ENCODE measurements around the gene TMEM163. TPM values are rescaled to one million over a fixed set of nuclear protein-coding genes. Genes with fewer than 3 reads are reported as not detected.
"Not testable (repeated sequence)": the region's sequence is repeated elsewhere in the genome, so short reads cannot be mapped to it uniquely, and the experiment has no call there.

TMEM163 gene
- polyA plus RNA-seq, 5 donors = 4.8 to 13.6 (median 8.4) TPM

DNA sequence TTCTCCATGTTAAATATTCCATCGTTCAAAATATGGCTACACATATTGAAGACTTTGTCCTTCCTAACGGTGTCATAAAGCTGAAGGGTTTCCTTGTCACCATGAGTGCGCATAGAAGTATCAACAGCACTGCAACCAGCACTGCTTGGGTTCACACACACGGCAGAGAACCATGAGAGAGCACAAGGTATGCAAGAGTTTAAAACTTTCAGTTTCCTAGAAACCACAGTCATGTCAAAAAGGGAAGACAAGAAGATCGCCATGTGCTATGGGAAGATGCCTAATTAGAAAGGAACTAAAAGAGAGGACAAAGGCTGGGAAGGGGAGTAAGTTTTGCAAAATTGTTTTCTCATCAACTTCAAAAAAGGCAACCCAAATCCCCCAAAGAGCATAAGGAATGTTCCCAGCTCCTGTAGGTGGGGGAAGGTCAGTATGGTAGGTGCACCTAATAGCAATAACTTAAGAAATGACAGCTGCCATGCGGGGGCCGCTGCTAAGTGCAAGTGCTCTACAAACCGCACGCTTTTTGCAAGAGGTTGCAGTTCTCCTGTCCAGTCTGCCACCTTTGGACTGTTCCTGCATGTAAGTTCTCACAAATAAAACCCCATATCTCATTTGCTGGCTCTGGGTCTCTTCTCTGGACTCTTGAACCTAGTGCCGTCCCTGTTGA is 136.8 kb downstream of the TMEM163 start:
- no peak for DNase-seq

DNA sequence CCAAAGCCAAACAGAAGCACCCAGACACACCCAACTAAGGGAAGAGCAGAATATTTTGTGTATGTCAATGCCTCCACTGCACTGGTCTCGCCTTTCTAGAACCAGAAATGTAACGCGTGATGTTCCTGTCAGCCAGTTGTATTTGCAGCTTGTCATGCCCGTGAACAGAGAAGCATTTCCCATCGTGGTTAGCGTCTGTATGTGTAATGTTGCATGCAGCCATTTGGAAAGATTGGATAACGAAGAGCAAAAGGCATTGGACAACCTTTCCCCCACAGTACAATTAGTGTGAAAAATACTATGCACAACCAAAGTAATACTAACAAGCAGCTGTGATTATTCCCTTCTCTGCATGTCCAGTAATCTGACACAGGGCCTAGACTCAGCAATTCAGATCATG is 140.5 kb downstream of the TMEM163 start:
- no peak for DNase-seq

DNA sequence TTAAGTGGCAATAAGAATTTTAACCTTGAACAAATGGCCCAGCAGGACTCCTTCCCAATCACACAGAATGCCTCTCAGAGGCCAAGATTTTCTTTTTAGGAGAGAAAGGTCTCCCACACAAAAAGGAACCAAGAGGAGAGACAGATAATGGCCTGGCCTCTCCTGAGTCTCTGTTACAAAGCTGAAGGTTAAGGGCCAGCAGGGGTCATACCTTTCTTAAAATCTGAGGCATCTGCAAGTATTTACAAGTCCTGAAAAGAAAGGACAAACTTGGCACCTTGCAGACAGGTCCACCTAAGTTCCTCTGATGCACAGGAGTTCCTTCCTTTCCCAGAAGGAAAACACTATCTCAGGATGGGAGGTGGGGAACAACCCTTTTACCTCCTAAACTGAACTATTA is 142.3 kb downstream of the TMEM163 start:
- no peak for DNase-seq

- DNase-seq = no peak
These were observed 142.9 kb downstream of the TMEM163 start for GRCh38 chr2:134575888-134576287.

DNA sequence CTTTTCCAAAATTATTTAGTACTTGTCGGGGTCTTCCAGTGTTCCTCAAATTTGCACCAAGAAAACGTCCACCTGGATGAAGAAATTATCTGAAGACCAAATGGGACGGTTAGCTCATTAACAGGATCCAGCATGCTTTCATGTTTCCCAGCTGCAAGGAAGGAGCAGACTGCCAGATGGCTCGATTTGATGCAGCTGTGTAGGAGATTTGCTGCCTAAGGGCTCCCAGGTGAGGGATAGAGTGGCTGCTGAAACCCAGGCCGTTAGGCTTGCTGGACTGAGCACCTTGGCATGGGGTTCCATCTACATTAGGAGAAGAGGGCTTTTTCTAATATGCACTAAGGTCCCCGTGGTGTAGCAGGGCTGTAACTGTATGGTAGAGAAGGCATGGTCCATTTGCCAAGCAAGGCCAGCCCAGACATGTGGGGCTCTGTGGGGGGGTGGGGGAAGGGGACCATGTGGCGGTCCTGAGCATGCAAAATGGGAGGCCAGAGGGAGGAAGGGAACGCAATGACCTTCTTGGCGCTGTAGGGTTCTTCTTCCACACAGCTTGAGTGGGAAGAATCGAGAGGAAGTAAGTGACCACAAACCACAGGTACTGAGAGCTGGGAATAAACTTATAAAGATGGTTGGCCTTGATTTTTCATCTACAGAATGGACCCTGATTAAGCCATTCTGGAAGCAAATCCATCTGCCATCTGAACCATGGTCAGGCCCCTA is 144.0 kb downstream of the TMEM163 start:
- no peak for DNase-seq

- DNase-seq = no peak
These were observed 145.1 kb downstream of the TMEM163 start for GRCh38 chr2:134573724-134574123.

DNA sequence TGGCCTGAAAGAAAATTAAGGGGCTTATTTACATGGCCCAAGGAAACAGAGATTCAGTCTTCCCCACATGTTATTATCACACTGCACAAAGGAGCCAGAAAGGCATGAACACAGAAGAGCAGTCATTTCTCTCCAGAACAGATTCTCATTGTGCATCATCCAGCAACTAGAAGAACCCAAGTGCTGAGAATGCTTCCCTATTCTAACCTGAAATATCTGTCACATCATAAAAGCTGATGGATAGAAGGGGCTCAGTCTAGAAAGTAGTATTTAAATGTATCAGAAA is 145.8 kb downstream of the TMEM163 start:
- no peak for DNase-seq

- no peak for DNase-seq
These were observed 146.3 kb downstream of the TMEM163 start for GRCh38 chr2:134572314-134573084.

GRCh38 chr2:134570676-134571075 is 148.1 kb downstream of the TMEM163 start:
- DNase-seq = no peak

- DNase-seq = no peak
These were observed 150.4 kb downstream of the TMEM163 start for GRCh38 chr2:134568413-134568812.

DNA sequence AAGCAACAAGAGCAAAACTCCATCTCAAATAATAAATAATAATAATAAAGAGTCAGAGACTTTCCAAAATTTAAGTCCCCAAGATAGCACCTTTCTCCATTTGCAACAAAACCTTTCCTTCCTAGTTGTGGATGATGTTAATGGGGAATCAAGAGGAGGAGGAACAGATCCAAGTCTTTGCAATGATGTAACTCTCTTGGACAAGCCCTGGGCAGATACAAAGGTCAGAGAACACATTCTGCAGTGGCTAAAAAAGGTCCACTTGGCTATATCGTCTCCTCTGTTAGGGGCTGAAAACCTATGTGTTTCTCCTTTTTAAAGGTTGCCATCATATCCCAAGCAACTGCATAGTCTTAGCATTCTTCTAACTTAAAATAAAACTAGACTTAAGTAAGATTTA is 151.1 kb downstream of the TMEM163 start:
- no peak for DNase-seq

DNA sequence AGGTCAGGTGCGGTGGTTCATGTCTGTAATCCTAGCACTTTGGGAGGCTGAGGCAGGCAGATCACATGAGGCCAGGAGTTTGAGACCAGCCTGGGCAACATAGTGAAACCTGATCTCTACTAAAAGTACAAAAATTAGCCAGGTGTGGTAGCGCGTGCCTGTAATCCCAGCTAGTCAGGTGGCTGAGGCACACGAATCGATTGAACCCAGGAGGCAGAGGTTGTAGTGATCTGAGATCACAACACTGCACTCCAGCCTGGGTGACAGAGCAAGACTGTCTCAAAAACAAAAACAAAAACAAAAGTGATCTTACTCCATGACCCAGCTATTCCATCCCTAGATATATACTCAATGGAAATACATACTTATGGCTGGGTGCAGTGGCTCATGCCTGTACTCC is 153.8 kb downstream of the TMEM163 start:
- DNase-seq = not testable (repeated sequence)

GRCh38 chr2:134564549-134564948 is 154.3 kb downstream of the TMEM163 start:
- DNase-seq = no peak

GRCh38 chr2:134558208-134558830 is 160.5 kb downstream of the TMEM163 start:
- no peak for DNase-seq

DNA sequence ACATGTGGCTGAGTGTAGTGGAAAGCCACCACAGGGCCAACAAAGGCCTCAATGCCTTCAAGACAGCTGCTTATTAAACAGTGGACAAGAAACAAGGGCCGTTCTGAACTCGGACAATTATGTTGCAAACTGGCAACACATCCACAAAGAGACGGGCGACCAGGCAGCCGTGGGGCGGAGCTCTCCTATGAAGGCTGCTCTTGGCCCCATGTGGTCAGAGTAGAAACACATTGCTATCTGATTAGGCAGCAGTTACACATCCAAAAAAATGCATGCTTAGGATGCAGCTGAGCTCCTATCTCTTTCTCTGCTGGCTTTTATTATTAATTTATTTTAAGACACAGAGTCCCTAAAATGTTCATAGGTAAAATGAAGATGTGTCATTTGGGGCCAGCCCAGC is 163.4 kb downstream of the TMEM163 start:
- DNase-seq = no peak

- no peak for DNase-seq
These were observed 165.1 kb downstream of the TMEM163 start for GRCh38 chr2:134553657-134554056.

DNA sequence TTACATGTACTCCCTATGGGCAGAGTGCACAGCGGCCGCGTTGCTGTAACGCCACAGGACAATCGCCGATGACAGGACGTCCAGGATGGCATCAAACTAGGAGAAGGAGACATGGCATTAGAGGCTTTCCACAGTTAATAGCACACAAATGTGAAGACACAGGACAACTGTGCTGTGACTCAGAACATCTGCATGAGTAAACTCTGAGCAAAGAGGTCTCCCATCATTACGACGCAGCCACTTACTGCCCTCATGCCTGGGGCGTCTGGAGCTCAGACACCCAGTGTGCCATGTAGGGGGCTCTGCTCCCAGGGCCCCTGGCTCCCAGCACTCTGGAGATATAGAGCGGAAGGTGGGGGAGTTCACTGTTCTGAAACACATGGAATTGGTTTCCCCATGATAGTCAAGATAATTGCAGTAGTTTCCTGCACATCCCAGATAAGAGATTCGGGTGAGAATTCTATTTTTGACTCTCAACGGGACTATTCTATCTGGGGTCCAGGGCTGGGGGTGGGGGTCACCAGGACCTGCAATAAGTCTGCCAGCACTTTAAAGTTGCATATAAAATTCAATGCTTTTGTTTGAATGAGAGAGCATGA is 168.1 kb downstream of the TMEM163 start:
- DNase-seq = no peak

GRCh38 chr2:134549104-134549503 is 169.7 kb downstream of the TMEM163 start:
- DNase-seq = peak in 1 of 2 donors; percentile 5

DNA sequence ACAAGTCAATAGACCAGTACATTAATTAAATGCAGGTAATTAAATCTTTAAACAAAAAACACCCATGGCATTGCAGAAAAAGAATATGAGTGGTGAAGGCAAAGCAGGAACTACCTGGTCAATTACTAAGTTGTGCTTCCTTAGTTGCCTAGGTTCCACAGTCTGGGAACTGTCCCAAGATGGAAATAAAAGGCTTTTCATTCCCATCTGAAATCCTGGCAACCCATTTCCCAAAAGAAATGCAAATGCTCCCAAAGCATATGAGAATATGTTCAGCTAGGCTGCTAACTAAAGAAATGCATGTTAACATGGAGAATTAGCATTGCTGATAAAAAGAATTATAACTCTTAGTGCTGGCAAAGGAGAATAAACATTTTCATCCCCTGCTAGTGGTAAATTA is 177.8 kb downstream of the TMEM163 start:
- no peak for DNase-seq

DNA sequence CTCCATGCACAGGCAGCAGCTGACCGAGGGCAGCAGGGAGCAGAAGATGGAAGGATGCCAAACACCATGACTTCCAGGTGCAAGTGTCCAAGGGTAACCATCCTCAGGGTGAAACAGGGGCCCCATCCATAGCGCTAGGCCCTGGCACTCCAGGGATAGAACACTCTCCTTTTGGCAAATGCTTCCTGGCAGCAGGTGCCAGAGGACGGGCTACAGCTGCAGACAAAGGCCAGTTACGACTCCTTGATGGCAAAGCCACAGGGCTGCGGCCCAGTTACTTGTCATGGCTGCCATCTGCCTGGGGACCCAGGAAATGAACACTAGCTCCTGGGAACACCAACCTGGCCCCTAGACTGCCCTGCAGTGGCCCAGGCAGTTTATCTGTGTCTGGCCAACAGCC is 178.8 kb downstream of the TMEM163 start:
- DNase-seq = no peak

- DNase-seq = no peak
These were observed 181.1 kb downstream of the TMEM163 start for GRCh38 chr2:134537702-134538101.

- no peak for DNase-seq
These were observed 181.7 kb downstream of the TMEM163 start for GRCh38 chr2:134537121-134537520.
